Measurements from ENCODE around the gene IGFN1.

DNA sequence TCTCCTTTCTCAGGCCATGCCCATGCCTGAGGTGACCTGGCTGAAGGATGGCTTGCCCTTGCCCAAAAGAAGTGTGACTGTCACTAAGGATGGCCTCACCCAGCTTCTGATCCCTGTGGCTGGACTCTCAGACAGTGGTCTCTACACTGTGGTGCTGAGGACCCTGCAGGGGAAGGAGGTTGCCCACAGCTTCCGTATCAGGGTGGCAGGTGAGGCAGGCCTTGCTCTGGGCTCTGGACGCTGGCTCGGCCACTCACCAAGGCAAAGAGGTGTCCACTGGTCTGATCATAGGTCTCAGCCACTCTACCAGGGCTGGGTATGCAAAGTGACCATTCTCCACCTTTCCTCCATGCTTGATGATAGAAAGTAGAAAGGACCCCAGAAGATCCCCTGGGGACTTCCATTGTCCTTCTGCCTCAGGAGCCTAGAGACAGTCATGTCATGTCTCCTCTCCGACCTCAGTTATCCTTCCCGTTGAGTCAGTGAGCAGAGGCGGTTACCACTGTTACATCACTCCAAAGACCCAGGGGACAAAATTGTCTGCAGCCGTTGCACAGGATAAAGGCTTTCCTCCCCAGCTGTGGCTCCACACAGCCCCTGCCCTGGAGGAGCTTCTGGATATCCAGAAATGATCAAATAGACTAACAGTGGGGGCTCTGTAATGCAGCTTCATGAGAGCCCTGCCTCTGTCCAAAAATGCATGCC lies 34.2 kb downstream of the IGFN1 start:
- TF ChIP-seq, protein P1, sequence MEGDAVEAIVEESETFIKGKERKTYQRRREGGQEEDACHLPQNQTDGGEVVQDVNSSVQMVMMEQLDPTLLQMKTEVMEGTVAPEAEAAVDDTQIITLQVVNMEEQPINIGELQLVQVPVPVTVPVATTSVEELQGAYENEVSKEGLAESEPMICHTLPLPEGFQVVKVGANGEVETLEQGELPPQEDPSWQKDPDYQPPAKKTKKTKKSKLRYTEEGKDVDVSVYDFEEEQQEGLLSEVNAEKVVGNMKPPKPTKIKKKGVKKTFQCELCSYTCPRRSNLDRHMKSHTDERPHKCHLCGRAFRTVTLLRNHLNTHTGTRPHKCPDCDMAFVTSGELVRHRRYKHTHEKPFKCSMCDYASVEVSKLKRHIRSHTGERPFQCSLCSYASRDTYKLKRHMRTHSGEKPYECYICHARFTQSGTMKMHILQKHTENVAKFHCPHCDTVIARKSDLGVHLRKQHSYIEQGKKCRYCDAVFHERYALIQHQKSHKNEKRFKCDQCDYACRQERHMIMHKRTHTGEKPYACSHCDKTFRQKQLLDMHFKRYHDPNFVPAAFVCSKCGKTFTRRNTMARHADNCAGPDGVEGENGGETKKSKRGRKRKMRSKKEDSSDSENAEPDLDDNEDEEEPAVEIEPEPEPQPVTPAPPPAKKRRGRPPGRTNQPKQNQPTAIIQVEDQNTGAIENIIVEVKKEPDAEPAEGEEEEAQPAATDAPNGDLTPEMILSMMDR (IDR thresholded peaks at IDR 0.05): no peak
- TF ChIP-seq POLR2A (IDR thresholded peaks at IDR 0.05): no peak
